Neuron (in vitro differentiated cells): ENCODE results near the gene MLLT11.
A peak's percentile ranks its signal among the peaks of the same experiment; 100 is the strongest.
"Not testable (repeated sequence)": the region's sequence is repeated elsewhere in the genome, so short reads cannot be mapped to it uniquely, and the experiment has no call there.

Experiments used
- H2AFZ ChIP-seq: one replicate; pipeline ENCODE4 v1.6.1; 2013; ENCODE audit warnings: low read depth, mild to moderate bottlenecking, inconsistent platforms, low read length, moderate library complexity
- H3K27me3 ChIP-seq: one replicate; pipeline ENCODE4 v1.6.1; 2013; ENCODE audit warnings: low read length; ENCODE audit not compliant: insufficient read depth
- H3K36me3 ChIP-seq: one replicate; pipeline ENCODE4 v1.6.1; 2013; ENCODE audit warnings: low read length; ENCODE audit not compliant: insufficient read depth
- H3K4me1 ChIP-seq: one replicate; pipeline ENCODE4 v1.6.1; 2013; ENCODE audit warnings: low read length; ENCODE audit not compliant: insufficient read depth
- H3K4me3 ChIP-seq: 2 replicates; pipeline ENCODE4 v1.5.1; 2013; ENCODE audit warnings: mild to moderate bottlenecking, low read length, moderate library complexity
- H3K9me3 ChIP-seq: one replicate; pipeline ENCODE4 v1.6.1; 2013; ENCODE audit warnings: low read length

The MLLT11 gene

DNA sequence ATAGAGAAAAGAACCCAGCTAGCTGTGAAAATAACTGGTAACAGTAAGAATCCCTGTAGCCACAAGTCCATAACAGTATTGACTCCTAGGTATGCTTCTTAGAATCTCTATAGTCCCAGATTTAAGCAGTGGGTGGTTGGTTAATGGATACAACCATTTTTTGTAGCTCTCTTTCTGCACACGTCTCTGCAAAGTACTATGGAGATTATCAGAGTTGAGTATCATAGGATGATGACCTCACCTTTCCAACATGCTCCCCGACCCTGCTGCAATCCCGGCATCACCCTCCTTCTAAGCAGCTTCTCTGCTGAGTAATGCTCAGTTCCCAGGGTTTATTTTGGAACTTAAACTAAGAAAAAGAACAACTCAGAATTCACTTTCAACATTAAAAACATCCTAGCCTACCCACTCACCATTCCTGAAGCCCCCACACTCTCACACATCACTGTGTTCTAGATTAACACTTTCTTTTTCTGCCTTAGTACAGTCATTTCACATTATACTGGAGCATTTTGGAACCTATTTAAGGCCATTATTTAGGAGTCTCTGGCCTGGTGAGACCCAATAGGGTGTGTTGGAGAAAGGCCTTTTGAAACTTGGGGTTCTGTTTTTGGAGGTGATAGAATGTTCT is 2.7 kb downstream of the MLLT11 start:
- Histone ChIP-seq H3K9me3 (no peaks in the 10 kb centered on the region), H2AFZ (no peak overlapping the region), H3K4me3 (peak overlapping the region; percentile 24), H3K27me3 (no peaks in the 10 kb centered on the region), H3K4me1 (peaks cover 25% of the 10 kb centered on the region), H3K36me3 (peaks cover 34% of the 10 kb centered on the region)

DNA sequence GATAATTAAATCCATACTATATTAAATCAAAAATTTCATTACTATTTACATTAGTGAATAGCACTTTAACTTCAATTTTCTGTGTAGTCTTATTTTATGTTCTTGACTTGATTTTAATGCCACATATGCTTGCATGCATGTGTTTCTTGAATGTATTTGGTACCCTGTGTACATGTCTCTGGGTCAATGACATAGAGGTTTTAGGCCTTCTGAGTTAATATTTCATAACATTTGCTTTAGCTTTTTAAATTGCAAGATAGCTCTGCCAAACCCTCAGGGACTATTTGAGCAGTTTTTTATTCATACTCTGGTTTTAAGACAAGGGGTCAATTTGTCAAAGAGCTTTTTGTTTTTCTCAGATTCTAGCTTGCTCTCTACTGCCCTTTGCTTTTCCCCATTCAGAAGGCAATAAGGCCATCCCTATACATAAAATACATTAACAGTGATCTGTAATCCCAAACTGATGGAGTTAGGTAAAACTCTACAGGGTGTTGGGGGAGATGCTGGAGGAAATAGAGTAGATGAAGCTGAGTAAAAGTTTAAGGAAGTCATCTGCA is 5.0 kb downstream of the MLLT11 start:
- no peak overlapping the region for H2AFZ ChIP-seq
- no peak overlapping the region for H3K4me3 ChIP-seq
- peaks cover 50% of the 10 kb centered on the region for H3K36me3 ChIP-seq
- peaks cover 16% of the 10 kb centered on the region for H3K4me1 ChIP-seq
- no peaks in the 10 kb centered on the region for H3K27me3 ChIP-seq
- peaks cover 1% of the 10 kb centered on the region for H3K9me3 ChIP-seq

DNA sequence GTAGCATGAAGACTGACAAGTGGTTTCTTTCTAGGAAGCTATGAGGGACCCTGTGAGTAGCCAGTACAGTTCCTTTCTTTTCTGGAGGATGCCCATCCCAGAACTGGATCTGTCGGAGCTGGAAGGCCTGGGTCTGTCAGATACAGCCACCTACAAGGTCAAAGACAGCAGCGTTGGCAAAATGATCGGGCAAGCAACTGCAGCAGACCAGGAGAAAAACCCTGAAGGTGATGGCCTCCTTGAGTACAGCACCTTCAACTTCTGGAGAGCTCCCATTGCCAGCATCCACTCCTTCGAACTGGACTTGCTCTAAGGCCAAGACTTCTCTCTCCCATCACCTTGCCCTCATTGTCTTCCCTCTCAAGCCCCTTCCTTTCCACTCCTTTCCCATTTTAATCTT is 7.0 kb downstream of the MLLT11 start:
- Histone ChIP-seq H3K9me3 (peaks cover 4% of the 10 kb centered on the region), H3K4me3 (no peak overlapping the region), H3K4me1 (peaks cover 12% of the 10 kb centered on the region), H3K27me3 (no peaks in the 10 kb centered on the region), H3K36me3 (peaks cover 60% of the 10 kb centered on the region), H2AFZ (no peak overlapping the region)

DNA sequence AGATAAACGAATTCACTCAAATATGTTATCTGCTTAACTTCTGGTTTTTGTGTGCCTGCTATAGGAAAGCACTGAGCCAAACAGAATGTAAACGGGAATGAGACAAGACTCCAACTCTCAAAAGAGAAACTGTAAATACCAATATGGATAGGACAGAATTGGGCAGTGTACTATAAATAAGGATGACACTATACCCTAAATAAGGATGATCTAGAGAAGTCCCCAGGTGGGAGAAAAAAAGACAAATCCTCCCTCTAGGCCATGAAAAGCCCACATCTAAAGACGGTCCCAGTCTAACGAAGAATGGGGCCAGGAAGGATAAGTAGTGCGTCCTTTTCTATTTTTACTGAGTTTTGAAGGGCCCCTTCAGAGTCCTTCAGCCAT is 8.9 kb downstream of the MLLT11 start:
- peaks cover 5% of the 10 kb centered on the region for H3K4me1 ChIP-seq
- peaks cover 4% of the 10 kb centered on the region for H3K9me3 ChIP-seq
- no peak overlapping the region for H3K4me3 ChIP-seq
- H3K36me3 ChIP-seq, result peaks cover 50% of the 10 kb centered on the region
- H2AFZ ChIP-seq, result no peak overlapping the region
- H3K27me3 ChIP-seq, result no peaks in the 10 kb centered on the region

DNA sequence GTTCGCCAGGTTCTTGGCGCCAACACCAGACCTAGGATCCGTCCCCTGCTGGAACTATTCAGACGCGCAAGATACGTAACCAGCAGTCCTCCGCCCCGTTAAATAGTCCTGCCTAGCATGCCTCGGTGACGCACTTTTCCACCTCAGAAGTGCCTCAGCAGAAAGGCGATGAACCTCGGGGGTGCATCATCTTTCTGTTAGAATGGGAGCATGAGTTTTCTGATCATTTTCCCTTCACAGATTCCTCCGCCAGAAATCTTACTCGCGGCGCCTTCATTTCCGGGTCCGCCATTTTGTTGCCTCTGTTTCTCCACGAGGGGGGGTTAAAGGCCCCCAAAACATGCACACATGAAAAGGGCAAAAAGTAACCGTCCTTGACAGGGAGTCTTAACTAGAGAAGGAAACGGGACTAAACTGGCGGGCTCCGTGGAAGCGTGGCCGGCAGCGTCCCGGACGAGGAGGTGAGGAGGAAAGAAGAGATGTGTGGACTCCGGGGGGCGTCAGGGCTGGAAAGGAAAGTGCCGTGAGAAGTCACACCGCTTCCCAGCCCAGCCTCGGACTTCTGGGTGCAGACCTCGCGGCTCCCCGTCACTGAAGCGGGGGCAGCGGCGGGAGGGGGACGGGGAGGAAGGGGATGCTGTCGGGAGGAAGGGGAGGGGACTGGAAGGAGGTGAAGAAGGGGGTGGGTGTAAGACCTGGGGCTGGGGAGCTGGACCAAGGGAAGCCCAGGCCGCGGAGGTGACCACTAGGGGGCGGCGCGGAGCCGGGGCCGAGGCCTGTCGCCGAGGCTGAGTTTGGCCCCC is 10.5 kb downstream of the MLLT11 start, which contains the start of gene GABPB2:
Gene GABPB2 (plus strand): TSS at position 288 of the 803 bp plus-strand sequence. CDS start 17,429 bp downstream, outside the sequence.
- Histone ChIP-seq H3K4me1 (no peaks in the 10 kb centered on the region), H3K4me3 (peak within 1 kb of the TSS; percentile 44), H3K27me3 (no peaks in the 10 kb centered on the region), H2AFZ (no peak within 1 kb of the TSS), H3K36me3 (peaks cover 45% of the 10 kb centered on the region), H3K9me3 (peaks cover 4% of the 10 kb centered on the region)

DNA sequence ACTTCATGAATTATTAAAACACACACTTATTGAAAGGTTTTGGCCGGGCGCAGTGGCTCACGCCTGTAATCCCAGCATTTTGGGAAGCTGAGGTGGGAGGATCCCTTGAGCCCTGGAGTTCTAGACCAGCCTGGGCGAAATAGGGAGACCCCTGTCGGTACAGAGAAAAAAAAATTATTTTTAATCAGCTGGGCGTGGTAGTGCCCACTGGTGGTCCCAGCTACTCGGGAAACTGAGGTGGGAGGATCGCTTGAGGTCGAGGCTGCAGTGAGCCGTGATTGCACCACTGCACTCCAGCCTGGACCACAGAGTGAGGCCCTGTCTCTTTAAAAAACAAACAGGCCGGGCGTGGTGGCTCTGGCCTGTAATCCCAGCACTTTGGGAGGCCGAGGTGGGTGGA is 12.0 kb downstream of the MLLT11 start:
- Histone ChIP-seq H3K27me3 (no peaks in the 10 kb centered on the region), H2AFZ (no peak overlapping the region), H3K9me3 (peaks cover 4% of the 10 kb centered on the region), H3K4me3 (no peak overlapping the region), H3K4me1 (no peaks in the 10 kb centered on the region), H3K36me3 (peaks cover 33% of the 10 kb centered on the region)

DNA sequence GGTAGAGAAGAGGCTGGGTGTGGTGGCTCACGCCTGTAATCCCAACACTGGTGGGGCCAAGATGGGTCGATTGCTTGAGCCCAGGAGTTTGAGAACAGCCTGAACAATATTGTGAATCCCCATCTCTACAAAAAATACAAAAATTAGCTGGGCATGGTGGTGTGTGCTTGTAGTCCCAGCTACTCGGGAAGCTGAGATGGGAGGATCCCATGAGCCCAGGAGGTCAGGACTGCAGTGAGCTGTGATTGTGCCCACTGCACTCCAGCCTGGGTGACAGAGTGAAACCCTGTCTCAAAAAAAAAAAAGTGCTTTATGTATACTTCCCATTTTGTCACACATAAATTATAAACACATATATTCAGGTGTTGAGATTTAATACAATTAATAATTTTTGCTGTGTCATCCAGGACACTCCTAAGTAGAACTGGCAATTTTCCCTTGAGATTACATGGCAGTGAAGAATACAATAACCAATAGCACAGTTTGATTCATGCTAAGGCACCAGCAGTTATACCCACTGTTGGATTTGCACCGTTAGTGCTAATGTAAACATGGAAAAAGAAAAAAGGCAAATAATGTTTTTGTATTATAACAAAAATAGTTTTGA is 25.9 kb downstream of the MLLT11 start:
- H3K4me3 ChIP-seq, result no peak overlapping the region
- H3K27me3 ChIP-seq, result no peaks in the 10 kb centered on the region
- H2AFZ ChIP-seq, result no peak overlapping the region
- peaks cover 6% of the 10 kb centered on the region for H3K4me1 ChIP-seq
- no peaks in the 10 kb centered on the region for H3K9me3 ChIP-seq
- no peaks in the 10 kb centered on the region for H3K36me3 ChIP-seq

DNA sequence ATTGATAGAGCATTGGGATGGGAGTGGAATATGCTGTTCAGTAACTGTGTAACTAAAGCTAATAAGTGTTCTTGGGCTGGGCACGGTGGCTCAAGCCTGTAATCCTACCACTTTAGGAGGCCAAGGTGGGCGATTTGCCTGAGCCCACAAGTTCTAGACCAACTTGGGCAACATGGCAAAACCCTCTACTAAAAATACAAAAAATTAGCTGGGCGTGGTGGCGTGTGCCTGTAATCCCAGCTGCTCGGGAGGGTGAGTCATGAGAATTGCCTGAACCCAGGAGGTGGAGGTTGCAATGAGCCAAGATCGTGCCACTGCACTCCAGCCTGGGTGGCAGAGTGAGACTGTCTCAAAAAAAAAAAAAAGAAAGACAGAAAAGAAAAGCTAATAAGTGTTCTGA is 37.2 kb downstream of the MLLT11 start:
- H3K9me3 ChIP-seq, H3K4me1 ChIP-seq, H2AFZ ChIP-seq, H3K4me3 ChIP-seq, H3K36me3 ChIP-seq, H3K27me3 ChIP-seq: not testable (repeated sequence)

DNA sequence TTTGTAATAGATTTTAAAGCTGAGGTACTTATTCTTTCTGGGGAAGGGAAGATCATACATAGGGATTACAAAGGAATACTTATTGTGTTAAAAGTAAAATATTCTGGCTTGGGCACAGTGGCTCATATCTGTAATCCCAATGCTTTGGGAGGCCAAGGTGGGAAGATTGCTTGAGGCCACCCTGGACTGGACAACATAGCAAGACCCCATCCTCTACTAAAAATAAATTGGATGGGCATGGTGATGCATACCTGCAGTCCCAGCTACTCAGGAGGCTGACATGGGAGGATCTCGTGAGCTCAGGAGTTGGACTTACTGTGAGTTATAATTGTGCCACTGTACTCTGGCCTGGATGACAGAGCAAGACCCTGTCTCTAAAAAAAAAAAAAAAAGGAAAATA is 37.9 kb downstream of the MLLT11 start:
- no peaks in the 10 kb centered on the region for H3K27me3 ChIP-seq
- no peak overlapping the region for H2AFZ ChIP-seq
- H3K4me1 ChIP-seq, result no peaks in the 10 kb centered on the region
- H3K4me3 ChIP-seq, result no peak overlapping the region
- H3K9me3 ChIP-seq, result no peaks in the 10 kb centered on the region
- no peaks in the 10 kb centered on the region for H3K36me3 ChIP-seq

DNA sequence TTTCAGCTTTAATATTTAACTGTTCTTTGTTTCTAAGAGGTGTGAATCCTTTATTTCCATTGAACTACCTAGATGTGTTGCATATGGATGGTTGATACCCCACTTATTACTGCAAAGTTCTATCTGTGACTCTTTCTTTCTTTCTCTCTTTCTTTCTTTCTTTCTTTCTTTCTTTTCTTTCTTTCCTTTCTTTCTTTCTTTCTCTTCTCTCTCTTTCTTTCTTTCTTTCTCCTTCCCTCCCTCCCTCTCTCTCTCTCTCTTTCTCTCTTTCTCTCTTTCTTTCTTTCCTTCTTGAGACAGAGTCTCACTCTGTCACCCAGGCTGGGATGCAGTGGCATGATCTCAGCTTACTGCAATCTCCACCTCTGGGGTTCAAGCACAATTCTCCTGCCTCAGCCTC is 44.4 kb downstream of the MLLT11 start:
- Histone ChIP-seq H3K4me3 (no peak overlapping the region), H2AFZ (no peak overlapping the region), H3K4me1 (peaks cover 6% of the 10 kb centered on the region), H3K9me3 (no peaks in the 10 kb centered on the region), H3K27me3 (no peaks in the 10 kb centered on the region), H3K36me3 (no peaks in the 10 kb centered on the region)

DNA sequence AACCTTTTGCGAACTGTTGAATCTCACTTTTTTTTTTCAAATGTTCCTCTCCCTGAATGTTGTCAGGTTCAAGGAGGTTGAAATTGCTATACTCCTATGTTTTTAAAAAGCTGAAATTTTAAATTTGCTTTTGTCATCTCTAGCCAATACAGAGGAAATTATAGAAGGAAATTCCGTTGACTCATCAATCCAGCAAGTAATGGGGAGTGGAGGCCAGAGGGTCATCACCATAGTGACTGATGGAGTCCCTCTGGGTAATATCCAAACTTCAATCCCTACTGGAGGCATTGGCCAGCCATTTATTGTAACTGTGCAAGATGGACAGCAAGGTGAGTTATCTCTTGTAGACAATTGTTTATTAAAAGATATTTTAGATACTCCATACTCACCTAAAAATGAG is 46.7 kb downstream of the MLLT11 start:
- Histone ChIP-seq H2AFZ (no peak overlapping the region), H3K9me3 (no peaks in the 10 kb centered on the region), H3K36me3 (no peaks in the 10 kb centered on the region), H3K27me3 (no peaks in the 10 kb centered on the region), H3K4me1 (peaks cover 6% of the 10 kb centered on the region), H3K4me3 (no peak overlapping the region)

DNA sequence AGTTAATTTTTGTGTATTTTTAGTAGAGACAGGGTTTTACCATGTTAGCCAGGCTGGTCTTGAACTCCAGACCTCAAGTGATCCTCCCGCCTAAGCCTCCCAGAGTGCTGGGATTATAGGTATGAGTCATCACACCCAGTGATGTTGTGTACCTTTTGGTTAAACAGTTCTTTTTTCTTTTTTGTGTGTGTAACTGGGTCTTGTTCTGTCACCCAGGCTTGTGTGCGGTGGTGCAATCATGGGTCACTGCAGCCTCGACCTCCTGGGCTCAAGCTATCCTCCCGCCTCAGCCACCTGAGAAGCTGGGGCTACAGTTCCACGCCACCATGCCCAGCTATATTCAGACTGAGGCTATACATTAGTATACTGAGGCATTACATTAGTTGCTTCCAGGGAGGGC is 48.1 kb downstream of the MLLT11 start:
- H3K36me3 ChIP-seq, result no peaks in the 10 kb centered on the region
- no peaks in the 10 kb centered on the region for H3K27me3 ChIP-seq
- no peaks in the 10 kb centered on the region for H3K9me3 ChIP-seq
- H2AFZ ChIP-seq, result no peak overlapping the region
- peaks cover 6% of the 10 kb centered on the region for H3K4me1 ChIP-seq
- no peak overlapping the region for H3K4me3 ChIP-seq

DNA sequence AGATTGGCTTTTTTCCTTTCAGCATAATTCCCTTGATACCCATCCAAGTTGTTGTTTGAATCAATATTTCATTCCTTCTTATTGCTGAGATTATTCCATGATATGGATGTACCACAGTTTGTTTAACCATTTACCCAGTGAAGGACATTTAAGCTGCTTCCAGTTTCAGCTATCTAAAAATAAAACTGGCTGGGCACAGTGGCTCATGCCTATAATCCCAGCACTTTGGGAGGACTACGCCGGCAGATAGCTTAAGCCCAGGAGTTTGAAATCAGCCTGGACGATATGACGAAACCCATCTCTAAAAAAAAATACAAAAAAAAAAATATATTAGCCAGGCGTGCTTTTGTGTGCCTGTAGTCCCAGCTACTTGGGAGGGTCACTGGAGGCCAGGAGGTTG is 53.7 kb downstream of the MLLT11 start:
- H3K4me1 ChIP-seq, result peaks cover 4% of the 10 kb centered on the region
- no peaks in the 10 kb centered on the region for H3K36me3 ChIP-seq
- no peak overlapping the region for H2AFZ ChIP-seq
- no peaks in the 10 kb centered on the region for H3K27me3 ChIP-seq
- H3K9me3 ChIP-seq, result no peaks in the 10 kb centered on the region
- H3K4me3 ChIP-seq, result no peak overlapping the region
